Loucy (cell line): Measurements from ENCODE around the gene TXNDC17.

Experiments
- EZH2phosphoT487 ChIP-seq: fragments of 200-600 bp; IDR thresholded peaks from 2 replicates; pipeline ENCODE4 v1.6.1; 2018; ENCODE audit warnings: antibody characterized with exemption, mild to moderate bottlenecking, moderate library complexity, borderline replicate concordance
- TF ChIP-seq, protein P1 (sequence below): fragments of 200-600 bp; sonication (generic); conservative IDR thresholded peaks from 2 replicates; pipeline ENCODE4 v1.5.1; 2014; ENCODE audit warnings: mild to moderate bottlenecking, antibody characterized with exemption, low read length

DNA sequence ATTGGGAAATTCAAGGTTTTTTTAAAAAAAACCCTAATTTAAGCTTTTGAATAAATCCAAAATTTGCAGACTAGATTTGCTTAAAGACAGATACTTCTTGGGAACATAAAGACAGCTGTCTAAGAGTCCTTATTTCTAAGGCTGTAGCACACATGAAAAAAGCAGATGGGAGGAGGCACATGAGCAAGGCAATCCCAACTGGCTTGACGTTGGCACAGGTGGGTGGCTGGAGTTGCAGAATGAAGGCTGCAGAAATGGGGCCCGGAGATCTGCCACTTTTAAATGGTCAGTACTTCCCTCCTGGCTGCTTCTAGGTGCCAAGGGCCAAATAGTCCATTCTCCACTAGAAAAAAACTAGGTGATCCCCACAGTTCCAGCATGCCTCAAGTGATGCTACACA lies 4.8 kb upstream of the TXNDC17 start:
- TF ChIP-seq, protein P1, sequence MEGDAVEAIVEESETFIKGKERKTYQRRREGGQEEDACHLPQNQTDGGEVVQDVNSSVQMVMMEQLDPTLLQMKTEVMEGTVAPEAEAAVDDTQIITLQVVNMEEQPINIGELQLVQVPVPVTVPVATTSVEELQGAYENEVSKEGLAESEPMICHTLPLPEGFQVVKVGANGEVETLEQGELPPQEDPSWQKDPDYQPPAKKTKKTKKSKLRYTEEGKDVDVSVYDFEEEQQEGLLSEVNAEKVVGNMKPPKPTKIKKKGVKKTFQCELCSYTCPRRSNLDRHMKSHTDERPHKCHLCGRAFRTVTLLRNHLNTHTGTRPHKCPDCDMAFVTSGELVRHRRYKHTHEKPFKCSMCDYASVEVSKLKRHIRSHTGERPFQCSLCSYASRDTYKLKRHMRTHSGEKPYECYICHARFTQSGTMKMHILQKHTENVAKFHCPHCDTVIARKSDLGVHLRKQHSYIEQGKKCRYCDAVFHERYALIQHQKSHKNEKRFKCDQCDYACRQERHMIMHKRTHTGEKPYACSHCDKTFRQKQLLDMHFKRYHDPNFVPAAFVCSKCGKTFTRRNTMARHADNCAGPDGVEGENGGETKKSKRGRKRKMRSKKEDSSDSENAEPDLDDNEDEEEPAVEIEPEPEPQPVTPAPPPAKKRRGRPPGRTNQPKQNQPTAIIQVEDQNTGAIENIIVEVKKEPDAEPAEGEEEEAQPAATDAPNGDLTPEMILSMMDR, result no peak
- no peak for TF ChIP-seq EZH2phosphoT487
